HG03558 (cell line): ENCODE results near the gene ENTPD1.
"Not testable (repeated sequence)": the region's sequence is repeated elsewhere in the genome, so short reads cannot be mapped to it uniquely, and the experiment has no call there.

Source experiments
- ATAC-seq: cut with Tn5 transposase; IDR thresholded peaks from one replicate; pipeline ENCODE4 v1.9.1; 2021; ENCODE audit warnings: moderate number of reproducible peaks; ENCODE audit not compliant: unreplicated experiment; ENCODE audit errors: extremely low read depth

Gene ENTPD1

DNA sequence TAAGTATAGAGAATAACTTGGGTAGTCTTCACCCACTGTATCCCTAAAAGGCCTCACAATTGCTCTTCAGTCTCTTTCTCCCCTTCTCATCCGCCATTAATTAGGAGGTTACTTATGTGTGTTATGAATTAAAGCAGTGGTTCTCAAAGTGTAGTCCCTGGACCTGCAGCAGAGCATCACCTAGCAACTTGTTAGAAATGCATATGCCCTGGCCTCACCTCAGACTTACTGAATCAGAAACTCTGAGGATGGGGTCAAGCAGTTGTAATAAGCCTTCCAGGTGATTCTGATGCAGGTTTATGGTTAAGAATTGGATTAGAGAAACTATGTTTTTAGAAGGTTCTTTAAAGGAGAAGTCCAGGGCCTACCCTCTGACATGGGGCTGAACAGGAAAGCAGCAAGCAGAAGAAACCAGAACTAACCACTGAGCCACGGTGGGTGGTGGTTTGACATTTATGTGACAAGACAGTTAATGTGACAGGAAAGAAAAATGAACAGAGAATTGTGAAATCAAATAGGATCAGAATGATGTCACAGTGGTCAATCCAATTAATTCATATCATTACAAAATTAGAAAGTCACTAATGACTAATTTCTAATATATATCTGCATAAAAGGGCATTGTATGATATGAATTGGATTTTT lies 37.6 kb downstream of the ENTPD1 start:
- no peak for ATAC-seq

DNA sequence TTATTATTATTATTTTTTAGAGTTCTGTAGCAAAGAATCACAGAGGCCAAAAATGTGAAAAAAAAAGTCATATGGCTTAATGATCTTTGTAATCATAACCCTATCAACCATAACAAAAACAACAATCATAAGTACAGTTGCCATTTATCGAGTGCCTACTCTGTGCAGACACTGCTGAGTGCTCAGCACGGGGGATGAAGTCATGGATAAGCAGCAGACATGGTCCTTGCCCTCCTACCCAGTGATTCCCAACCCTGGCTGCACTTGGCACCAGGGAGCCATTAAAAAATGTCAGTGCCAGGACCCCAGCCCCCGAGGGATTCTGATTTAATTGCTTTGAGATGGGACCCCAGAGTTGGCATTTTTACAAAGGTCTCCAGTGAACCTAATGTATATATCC lies 38.2 kb downstream of the ENTPD1 start:
- no peak for ATAC-seq

DNA sequence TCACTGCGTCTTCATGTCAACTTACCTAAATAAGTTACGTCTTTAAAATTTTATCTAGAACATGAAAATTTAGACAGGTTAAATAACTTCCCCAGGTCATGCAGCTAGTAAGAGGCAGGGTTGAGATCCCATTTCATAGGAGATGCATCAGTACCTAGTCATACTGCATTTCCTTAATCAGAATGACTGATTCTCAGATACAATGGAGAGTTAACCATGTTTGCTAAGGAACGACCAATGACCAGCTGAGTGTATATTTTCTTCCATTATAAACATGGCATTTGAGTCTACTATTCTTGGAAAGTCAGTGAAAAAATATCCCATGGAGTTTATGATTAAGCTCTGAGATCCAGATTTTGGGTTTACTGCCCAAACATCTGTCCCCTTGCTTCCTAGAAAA lies 39.6 kb downstream of the ENTPD1 start:
- no peak for ATAC-seq

DNA sequence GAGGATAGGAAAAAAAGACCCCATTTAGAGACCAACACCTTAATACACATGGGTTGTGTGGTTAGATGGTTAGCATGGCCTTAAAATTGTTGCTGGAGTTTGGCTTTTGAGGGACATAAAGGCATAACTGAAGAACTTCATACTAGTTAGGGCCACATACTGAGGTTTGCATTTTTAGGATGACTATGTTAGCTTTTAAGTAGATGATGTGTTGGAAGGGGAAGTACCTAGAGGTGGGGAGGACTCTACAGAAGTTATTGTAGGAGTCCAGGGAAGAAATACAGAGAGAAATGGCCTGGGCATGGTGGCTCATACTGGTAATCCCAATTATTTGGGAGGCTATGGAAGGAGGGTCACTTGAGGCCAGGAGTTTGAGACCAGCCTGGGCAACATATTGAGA lies 40.5 kb downstream of the ENTPD1 start:
- no peak for ATAC-seq

DNA sequence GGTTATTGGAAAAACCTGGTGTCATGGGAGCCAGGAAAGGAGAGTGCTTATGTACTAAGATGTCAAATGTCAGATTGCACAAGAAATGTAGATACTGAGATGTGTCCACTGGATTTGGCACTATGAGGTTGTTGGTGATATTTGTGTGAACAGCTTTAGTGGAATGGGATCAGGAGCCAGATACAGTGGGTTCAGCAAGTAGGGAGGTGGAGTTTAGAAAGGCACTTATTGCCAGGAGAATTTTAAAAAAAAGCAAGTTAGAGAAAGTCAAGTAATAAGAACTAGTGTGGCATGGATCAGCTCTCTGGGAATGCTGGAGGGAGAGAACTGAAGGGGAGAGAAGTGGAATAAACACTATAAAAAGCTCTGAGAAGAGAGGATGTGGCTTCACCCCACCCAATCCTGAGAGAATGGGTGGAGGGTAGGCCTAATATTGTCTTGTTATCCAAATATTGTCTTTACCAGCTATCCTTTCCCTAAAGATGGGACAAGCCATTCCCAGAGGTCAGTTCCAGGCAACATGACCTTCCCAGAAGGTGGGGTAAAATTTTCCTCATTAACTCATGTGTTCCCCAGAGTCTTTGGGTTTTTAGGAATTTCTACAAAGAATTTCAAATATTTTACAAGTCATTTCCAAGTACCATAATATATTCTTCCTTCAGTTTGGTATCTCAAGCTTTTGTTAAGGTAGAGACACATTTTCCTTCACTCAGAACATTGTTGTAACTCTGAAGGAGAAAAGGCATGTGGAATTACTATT lies 42.3 kb downstream of the ENTPD1 start:
- ATAC-seq: no peak

DNA sequence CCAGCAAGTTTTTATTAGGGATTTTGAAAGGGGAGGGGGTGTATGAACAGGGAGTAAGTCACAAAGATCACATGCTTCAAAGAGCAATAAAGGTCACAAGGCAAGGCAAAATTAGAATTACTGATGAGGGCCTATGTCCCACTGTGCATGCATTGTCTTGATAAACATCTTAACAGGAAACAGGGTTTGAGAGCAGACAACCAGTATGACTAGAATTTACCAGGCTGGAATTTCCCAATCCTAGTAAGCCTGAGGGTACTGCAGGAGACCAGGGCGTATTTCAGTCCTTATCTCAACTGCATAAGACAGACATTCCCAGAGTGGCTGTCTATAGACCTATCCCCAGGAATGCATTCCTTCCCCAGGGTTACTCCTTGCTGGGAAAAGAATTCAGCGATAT lies 44.3 kb downstream of the ENTPD1 start:
- ATAC-seq: not testable (repeated sequence)

DNA sequence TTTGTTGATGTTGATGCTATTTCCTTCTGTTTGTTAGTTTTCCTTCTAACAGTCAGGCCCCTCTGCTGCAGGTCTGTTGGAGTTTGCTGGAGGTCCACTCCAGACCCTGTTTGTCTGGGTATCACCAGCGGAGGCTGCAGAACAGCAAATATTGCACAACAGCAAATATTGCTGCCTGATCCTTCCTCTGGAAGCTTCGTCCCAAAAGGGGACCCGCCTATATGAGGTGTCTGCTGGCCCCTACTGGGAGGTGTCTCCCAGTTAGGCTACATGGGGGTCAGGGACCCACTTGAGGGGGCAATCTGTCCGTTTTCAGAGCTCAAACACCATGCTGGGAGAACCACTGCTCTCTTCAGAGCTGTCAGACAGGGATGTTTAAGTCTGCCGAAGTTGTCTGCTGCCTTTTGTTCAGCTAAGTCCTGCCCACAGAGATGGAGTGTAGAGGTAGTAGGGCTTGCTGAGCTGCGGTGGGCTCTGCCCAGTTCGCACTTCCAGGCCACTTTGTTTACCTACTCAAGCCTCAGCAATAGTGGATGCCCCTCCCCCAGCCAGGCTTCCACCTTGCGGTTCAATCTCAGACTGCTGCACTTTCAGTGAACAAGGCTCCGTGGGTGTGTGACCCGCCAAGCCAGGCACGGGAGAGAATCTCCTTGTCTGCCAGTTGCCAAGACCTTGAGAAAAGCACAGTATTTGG lies 50.9 kb downstream of the ENTPD1 start:
- not testable (repeated sequence) for ATAC-seq

DNA sequence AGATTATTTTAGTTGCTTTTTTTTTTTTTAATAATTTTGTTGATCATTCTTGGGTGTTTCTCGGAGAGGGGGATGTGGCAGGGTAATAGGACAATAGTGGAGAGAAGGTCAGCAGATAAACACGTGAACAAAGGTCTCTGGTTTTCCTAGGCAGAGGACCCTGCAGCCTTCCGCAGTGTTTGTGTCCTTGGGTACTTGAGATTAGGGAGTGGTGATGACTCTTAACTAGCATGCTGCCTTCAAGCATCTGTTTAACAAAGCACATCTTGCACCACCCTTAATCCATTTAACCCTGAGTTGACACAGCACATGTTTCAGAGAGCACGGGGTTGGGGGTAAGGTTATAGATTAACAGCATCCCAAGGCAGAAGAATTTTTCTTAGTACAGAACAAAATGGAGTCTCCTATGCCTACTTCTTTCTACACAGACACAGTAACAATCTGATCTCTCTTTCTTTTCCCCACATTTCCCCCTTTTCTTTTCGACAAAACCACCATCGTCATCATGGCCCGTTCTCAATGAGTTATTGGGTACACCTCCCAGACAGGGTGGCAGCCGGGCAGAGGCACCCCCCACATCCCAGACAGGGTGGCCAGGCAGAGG lies 52.8 kb downstream of the ENTPD1 start:
- ATAC-seq: not testable (repeated sequence)

DNA sequence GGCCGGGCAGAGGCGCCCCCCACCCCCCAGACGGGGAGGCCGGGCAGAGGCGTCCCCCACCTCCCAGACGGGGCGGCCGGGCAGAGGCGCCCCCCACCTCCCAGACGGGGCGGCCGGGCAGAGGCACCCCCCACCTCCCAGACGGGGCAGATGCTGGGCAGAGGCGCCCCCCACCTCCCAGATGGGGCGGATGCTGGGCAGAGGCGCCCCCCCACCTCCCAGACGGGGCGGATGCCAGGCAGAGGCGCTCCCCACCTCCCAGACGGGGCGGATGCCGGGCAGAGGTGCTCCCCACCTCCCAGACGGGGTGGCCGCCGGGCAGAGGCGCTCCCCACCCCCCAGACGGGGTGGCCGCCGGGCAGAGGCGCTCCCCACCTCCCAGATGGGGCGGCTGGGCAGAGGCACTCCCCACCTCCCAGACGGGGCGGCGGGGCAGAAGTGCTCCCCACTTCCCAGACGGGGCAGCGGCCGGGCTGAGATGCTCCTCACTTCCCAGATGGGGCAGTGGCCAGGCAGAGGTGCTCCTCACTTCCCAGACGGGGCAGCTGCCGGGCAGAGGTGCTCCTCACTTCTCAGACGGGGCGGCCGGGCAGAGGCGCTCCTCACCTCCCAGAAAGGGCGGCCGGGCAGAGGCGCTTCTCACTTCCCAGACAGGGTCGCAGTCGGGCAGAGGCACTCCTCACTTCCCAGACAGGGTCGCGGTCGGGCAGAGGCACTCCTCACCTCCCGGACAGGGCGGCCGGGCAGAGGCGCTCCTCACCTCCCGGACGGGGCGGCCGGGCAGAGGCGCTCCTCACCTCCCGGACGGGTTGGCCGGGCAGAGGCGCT lies 53.6 kb downstream of the ENTPD1 start:
- no peak for ATAC-seq

DNA sequence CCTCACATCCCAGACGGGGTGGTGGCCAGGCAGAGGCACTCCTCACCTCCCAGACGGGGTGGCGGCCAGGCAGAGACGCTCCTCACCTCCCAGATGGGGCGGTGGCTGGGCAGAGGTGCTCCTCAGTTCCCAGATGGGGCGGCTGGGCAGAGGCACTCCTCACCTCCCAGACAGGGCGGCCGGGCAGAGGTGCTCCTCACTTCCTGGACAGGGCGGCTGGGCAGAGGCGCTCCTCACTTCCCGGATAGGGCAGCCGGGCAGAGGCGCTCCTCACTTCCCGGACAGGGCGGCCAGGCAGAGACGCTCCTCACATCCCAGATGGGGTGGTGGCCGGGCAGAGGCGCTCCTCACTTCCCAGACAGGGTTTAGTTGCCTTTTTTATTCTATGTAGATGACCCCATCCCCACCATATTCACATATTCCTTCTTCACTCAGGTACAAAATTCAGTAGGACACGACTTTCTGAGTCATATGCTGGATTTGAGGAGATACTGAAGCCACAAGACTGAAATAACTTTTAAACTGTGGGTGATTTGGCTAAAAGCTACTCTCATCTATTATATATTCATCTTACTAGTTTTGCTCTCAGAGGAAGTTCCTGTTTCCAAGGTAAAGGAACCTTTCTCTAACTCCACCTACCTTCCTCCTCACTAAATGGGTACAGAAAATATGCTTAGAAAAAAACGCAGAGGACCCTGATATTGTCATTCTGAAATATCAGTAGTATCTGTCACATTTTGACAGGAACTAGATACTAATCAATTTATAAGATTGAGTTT lies 54.4 kb downstream of the ENTPD1 start:
- ATAC-seq: no peak

DNA sequence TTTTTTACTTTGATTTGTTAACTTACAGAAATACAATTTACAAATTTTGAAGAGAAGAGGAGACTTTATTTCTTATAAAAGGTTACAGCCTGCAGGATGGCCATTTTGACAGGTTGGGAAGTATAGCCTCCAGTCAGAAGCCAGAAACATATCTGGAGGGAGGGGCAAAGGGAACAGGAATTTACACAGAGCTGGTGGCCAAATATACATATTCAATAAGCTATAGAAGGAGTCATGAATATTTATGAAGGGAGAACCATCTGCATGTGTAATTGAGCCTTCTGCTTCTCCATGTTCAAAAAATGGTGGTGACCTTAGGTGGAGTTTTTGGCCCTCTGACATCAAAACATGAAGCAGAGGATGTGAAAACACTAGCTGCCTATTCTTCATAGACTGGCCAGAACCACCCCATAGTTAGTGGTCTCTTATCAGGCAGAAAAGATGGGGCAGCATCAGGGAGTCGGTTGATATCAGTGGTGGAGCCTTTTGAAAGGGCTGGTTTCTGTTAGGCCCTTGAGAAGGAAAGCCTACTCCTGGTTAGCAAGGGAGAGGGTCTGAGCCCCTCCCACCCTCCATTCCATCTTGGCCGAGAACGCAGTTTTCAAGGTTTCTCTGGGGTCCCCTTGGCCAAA lies 57.2 kb downstream of the ENTPD1 start:
- no peak for ATAC-seq

DNA sequence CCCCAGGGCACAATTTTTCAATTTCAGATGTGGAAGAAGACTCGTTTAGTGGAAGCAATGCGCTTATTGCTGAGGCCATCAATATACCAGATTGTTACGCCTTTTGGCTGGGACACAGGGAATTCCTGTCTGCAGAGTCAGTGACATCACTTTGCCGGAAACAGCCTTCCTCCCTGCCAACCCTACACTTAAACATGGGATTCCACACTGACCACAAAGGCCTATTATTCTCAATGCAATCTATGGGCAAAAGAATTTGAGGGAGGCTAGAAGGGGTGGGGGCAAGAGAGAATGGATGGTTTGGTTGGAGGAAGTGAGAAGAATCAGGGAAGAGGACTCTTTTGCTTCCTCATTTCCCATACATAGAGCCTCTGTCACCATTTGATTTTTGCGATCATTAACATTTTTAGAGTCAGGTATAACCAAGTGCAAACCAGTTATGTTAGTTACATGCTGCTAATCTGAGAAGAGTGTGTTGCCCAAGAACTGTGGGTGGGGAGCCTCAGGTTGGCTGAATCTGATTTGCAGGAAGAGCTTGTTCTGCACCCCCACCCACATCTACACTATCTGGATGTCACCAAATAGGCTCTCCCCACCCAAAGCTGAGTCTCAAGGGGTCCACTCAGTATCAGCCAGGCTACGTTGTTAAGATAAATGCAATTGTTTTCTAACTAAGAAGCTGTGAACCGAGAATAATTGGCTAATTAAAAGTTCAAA lies 58.2 kb downstream of the ENTPD1 start:
- no peak for ATAC-seq

DNA sequence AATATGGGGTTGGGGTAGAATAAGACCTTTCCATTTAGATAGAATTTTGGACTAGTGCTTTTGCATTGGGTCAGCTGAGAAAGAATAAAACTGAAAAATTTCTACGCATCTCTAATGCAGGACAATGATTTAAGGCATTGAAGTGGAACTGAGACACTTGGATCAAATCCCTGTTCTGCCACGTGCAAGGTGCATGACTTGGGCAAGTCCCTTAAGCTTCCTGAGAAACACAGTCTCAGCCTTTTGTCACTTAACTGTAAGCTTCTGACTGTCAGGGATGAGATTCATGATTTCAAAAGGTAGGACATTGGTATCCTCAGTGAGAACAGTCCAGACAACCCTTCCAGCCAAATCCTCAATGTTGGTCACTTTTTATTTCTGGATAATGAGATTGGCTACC lies 59.2 kb downstream of the ENTPD1 start:
- no peak for ATAC-seq

DNA sequence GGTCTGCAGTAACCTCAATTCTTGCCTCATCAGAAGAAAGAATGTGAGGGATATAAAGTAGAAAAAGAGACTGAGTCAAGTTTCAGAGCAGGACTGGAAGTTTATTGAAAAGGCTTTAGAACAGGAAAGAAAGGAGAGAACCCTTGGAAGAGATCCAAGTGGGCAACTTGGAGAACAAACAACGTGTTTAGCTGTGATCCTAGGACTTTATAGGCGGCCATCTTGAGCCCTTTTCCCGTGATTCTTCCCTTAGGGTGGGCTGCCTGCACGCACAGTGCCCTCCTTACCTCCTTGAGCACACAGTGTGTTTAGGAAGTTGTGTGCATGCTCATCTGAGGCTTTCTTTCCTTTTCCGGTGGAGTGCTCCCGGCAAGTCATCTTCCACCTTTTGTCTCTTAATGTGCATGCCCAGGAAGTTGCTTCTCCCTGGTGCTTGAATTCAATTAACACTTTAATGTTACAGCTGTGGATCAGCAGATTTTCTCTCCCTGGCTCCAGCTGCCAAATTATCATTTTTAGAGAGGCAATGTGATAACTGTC lies 59.8 kb downstream of the ENTPD1 start:
- no peak for ATAC-seq

DNA sequence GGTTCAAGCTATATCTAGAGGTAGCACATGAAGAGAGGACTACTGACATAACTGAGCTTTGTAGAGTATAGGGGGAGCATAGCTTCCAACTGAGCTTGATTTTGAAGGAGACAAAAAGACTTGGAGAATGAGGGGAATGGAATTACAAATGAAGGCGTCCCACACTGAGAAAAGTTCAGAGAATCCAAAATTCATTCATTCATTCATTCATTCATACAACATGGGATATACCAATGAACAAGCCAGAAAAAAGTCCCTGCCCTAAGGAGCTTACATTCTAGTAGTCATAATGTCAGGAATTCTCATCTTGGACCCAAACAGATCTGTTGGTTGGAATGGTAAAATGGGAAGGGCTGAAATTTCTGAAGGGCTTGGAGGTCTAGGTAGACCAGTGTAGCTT lies 62.0 kb downstream of the ENTPD1 start:
- no peak for ATAC-seq

DNA sequence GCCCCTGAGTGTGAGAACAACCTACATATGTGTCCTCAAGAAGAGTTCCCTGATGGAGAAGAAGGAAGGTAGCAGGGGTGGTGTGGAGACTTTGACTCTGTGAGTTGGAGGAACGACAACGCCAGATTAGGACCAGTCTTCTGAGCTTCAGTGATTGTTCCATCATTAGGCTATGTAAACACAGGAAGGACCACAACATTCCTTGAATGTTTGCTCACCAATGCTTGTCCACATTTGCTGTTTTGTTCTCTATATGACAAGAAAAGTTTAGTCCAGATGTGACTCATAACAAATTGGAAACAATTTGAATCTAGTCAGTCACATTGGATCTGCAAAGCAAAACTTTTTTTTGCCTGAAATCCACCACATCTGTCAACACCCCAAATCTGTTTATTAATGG lies 62.7 kb downstream of the ENTPD1 start:
- ATAC-seq: no peak

DNA sequence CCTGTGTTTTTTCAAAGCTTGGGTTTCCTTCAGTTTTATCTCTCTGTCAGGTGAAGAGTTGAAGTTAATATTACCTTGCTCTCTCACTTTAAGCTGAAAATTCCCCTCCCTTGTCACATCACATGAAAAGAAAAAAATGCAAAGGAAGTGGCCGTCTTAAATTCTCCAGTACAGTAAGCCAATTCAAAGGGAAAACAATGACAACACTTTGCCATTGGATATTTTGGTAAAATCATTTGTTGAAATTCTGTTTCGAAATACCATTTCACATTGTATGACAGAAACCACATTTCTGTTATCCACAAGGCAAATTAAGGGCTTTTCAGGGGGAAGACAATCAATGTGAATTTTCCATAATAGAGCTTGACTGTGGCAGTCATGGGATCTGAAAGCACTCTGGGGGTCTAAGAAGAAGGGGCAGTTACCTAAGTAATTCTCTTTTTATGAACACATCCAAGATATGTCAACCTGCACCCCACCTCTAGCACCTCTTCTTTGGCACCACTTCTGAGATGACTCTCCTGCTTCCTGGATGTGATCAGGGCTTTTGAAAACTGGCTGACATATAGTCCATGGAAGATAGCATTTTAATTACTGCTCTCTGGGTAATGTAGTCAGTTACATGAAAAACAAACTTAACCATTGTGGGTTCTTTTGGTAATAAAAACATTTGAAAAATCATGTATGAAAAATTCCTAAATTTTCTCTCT lies 63.8 kb downstream of the ENTPD1 start:
- ATAC-seq: no peak

DNA sequence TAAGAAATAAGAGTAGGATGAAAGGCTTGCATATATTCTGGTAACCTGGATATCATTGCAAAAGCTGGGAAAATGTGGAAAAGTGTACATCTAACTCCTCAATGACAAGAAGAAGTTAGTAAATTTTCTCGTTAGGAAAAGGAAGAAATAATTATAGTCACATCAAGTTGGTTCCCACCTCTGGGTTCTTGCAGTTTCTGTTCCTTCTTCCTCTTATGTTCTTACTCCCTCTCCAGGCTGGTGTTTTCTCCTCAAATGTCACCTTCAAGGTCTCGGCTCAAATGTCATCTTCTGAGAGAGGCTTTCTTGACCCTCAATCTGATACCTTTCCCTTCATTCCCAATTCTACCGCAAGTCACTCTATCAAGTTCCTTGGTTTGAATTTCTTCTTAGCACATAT lies 64.4 kb downstream of the ENTPD1 start:
- ATAC-seq: no peak
